Mesendoderm (in vitro differentiated cells): ENCODE measurements around the gene IRF7.
A peak's percentile ranks its signal among the peaks of the same experiment; 100 is the strongest.

Source experiments
- DNase-seq: peaks from one replicate; pipeline ENCODE4 v3.0.0; 2013
- H2AK5ac ChIP-seq: 2 replicates; pipeline ENCODE4 v1.6.1; 2013; ENCODE audit warnings: low read length, inconsistent platforms
- H2BK120ac ChIP-seq: 2 replicates; pipeline ENCODE4 v1.6.1; 2013; ENCODE audit warnings: low read depth, mild to moderate bottlenecking, low read length, moderate library complexity, mixed read lengths
- H2BK15ac ChIP-seq: replicated peaks from 2 replicates; pipeline ENCODE4 v1.6.1; 2013; ENCODE audit warnings: low read depth, mild to moderate bottlenecking, moderate library complexity
- H2BK5ac ChIP-seq: 2 replicates; pipeline ENCODE4 v1.6.1; 2013; ENCODE audit warnings: low read length, inconsistent platforms
- H3K18ac ChIP-seq: 2 replicates; pipeline ENCODE4 v1.6.1; 2013; ENCODE audit warnings: mild to moderate bottlenecking, low read length, mixed read lengths
- H3K23ac ChIP-seq: one replicate; pipeline ENCODE4 v1.6.1; 2013; ENCODE audit warnings: low read length
- H3K27ac ChIP-seq: 2 replicates; pipeline ENCODE4 v1.5.1; 2013; ENCODE audit warnings: low read depth, mild to moderate bottlenecking, inconsistent platforms, low read length, moderate library complexity
- H3K27me3 ChIP-seq: 2 replicates; pipeline ENCODE4 v1.6.1; 2013; ENCODE audit warnings: low read length, control low read depth, mild to moderate bottlenecking, inconsistent platforms; ENCODE audit not compliant: insufficient read depth, poor library complexity
- H3K36me3 ChIP-seq: 2 replicates; pipeline ENCODE4 v1.6.1; 2013; ENCODE audit warnings: low read length, inconsistent platforms; ENCODE audit not compliant: control insufficient read depth, insufficient read depth
- H3K4ac ChIP-seq: one replicate; pipeline ENCODE4 v1.6.1; 2013; ENCODE audit warnings: low read depth, mild to moderate bottlenecking, low read length, moderate library complexity
- H3K4me1 ChIP-seq: 2 replicates; pipeline ENCODE4 v1.6.1; 2013; ENCODE audit warnings: low read depth, low read length, inconsistent platforms; ENCODE audit not compliant: control insufficient read depth
- H3K4me2 ChIP-seq: 2 replicates; pipeline ENCODE4 v1.6.1; 2013; ENCODE audit warnings: low read length
- H3K4me3 ChIP-seq: 2 replicates; pipeline ENCODE4 v1.5.1; 2013; ENCODE audit warnings: mild to moderate bottlenecking, low read length
- H3K56ac ChIP-seq: one replicate; pipeline ENCODE4 v1.6.1; 2013; ENCODE audit warnings: low read length
- H3K79me1 ChIP-seq: 2 replicates; pipeline ENCODE4 v1.6.1; 2013; ENCODE audit warnings: low read length, inconsistent platforms
- H3K79me2 ChIP-seq: 2 replicates; pipeline ENCODE4 v1.6.1; 2013; ENCODE audit warnings: mild to moderate bottlenecking, low read length; ENCODE audit not compliant: control insufficient read depth, insufficient read depth
- H3K9ac ChIP-seq: 2 replicates; pipeline ENCODE4 v1.6.1; 2013; ENCODE audit warnings: low read length, inconsistent platforms
- H4K5ac ChIP-seq: one replicate; pipeline ENCODE4 v1.6.1; 2013; ENCODE audit warnings: low read length
- H4K8ac ChIP-seq: one replicate; pipeline ENCODE4 v1.6.1; 2013; ENCODE audit warnings: low read depth, mild to moderate bottlenecking, control low read depth, low read length, moderate library complexity
- WGBS: extraction: QIAGEN DNeasy Blood & Tissue Kit; methylation state at CpG from one replicate; pipeline ENCODE4 v1.1.7; 2013; ENCODE audit warnings: low lambda C conversion rate, missing lambda C conversion rate; ENCODE audit not compliant: insufficient coverage; ENCODE audit errors: extremely low coverage; 5-methylcytosine and 5-hydroxymethylcytosine counted together

Gene IRF7

DNA sequence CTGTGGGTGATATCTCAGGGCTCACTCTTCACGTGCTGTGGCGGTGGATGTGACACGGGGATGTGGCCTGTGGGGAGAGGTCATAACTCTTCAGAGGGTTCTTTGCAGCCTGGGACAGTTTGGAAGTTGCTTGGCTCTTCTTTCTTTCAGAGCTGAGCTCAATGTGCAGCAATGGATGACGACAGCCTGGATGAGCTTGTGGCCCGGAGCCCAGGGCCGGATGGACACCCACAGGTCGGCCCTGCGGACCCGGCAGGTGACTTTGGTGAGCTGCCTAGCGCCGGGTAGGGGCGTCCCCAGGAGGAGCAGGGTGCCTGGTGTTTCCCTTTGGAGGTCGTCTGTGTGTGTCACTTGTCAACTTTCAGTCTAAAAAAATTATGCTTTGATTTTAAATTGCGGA lies 34.4 kb downstream of the IRF7 start:
- no peak overlapping the region for H3K27ac ChIP-seq
- H3K79me1 ChIP-seq, result peaks cover 21% of the 10 kb centered on the region
- H3K79me2 ChIP-seq, result peaks cover 49% of the 10 kb centered on the region
- DNase-seq, result no peak
- H2AK5ac ChIP-seq, result no peak overlapping the region
- H3K56ac ChIP-seq, result no peak overlapping the region
- H3K4me3 ChIP-seq, result no peak overlapping the region
- H3K9ac ChIP-seq, result no peak overlapping the region
- H3K27me3 ChIP-seq, result no peaks in the 10 kb centered on the region
- no peak overlapping the region for H2BK120ac ChIP-seq
- H4K5ac ChIP-seq, result no peak overlapping the region
- no peak overlapping the region for H4K8ac ChIP-seq
- H3K18ac ChIP-seq, result no peak overlapping the region
- H3K4me1 ChIP-seq, result peaks cover 3% of the 10 kb centered on the region
- H3K4ac ChIP-seq, result no peak overlapping the region
- no peak overlapping the region for H3K23ac ChIP-seq
- H3K36me3 ChIP-seq, result peaks cover 9% of the 10 kb centered on the region
- H2BK5ac ChIP-seq, result no peak overlapping the region
- H3K4me2 ChIP-seq, result no peak overlapping the region
- 100% methylated on average over 1 of the region's 14 CpGs for WGBS
- H2BK15ac ChIP-seq, result no peak overlapping the region

DNA sequence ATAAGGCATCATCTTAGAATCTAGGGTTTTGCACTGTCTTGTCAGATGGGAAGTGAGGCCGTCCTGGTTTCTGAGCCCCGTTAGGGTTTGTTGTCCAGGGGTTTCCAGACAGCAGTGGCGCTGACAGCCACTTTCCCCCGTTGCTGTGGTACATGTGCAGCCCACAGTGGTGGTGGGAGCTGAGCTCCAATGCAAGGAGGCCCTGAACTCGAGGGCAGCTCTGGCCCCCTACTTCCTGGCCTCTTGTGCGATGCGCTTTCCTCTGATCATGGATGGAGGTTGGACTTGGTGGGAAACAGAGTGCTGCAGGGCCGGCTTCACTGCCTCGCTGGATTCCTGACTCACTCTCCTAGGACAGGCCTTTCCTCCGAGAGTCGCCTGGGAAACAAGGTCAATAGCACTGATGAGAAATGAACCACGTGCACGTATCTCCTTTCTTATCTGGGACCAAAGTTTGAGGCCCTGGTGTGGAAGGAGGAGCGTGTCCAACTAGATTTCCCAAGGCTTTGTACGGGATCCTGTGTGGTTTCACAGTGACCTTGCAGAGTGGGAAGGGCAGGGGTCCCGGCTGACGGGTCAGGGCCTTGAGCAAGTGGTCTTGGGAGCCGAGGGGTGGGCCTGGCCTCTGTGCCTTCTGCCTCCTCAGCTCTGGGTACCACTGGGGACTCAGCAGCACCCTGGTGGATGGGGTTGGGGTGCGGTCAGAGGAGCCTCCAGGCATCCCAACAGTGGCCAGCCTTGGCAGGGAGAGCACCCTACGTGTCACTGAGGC lies 35.7 kb downstream of the IRF7 start:
- Histone ChIP-seq H3K23ac (no peak overlapping the region), H2BK5ac (no peak overlapping the region), H3K79me1 (peaks cover 21% of the 10 kb centered on the region), H3K4me1 (peaks cover 3% of the 10 kb centered on the region), H3K4me3 (no peak overlapping the region), H3K79me2 (peaks cover 49% of the 10 kb centered on the region), H3K27ac (no peak overlapping the region), H2BK120ac (no peak overlapping the region), H2AK5ac (no peak overlapping the region), H3K18ac (no peak overlapping the region), H3K4me2 (no peak overlapping the region), H3K36me3 (peaks cover 9% of the 10 kb centered on the region), H3K4ac (no peak overlapping the region), H2BK15ac (no peak overlapping the region), H3K9ac (no peak overlapping the region), H4K5ac (no peak overlapping the region), H3K27me3 (peaks cover 2% of the 10 kb centered on the region), H4K8ac (no peak overlapping the region), H3K56ac (no peak overlapping the region)
- no peak for DNase-seq
- WGBS, result no CpG with 5 or more reads among the region's 20 CpGs

DNA sequence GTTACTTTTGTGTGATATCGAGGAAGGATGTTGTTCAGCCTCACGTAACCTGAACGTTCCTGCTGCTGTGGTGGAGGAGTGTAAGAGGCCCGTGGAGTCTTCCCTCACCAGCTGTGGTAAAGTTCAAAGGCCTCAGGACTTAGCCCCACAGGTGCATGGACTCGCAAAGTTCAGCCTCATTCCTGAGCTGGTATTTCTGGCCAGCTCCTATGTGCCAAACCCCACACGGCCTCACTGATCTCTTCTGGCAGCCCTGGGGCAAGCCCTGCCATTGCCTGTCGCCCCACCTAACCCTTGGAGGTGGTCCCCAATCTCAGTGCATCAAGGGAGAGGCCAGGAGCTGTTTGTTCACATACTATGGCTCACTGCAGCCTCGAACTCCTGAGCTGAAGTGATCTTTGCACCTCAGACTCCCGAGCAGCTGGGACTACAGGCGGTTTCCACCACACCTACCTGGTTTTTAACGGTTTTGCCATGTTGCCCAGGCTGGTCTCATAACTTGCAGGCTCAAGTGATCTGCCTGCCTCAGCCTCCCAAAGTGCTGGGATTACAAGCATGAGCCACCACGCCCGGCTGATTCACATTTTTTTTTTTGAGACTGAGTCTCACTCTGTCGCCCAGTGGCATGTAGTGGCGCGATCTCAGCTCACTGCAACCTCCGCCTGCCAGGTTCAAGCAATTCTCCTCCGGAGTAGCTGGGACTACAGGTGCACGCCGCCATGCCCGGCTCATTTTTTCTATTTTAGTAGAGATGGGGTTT lies 37.3 kb downstream of the IRF7 start:
- Histone ChIP-seq H2BK15ac (no peak overlapping the region), H3K4ac (no peak overlapping the region), H2BK120ac (no peak overlapping the region), H3K18ac (no peak overlapping the region), H3K23ac (no peak overlapping the region), H3K27me3 (peaks cover 7% of the 10 kb centered on the region), H3K79me1 (peaks cover 18% of the 10 kb centered on the region), H3K56ac (peak overlapping the region; percentile 7), H3K79me2 (peaks cover 49% of the 10 kb centered on the region), H3K27ac (no peak overlapping the region), H2AK5ac (no peak overlapping the region), H3K4me3 (no peak overlapping the region), H2BK5ac (no peak overlapping the region), H3K9ac (peak overlapping the region; percentile 95), H3K4me2 (no peak overlapping the region), H3K4me1 (peaks cover 3% of the 10 kb centered on the region), H4K5ac (no peak overlapping the region), H3K36me3 (peaks cover 4% of the 10 kb centered on the region), H4K8ac (no peak overlapping the region)
- DNase-seq, result no peak
- no CpG with 5 or more reads among the region's 21 CpGs for WGBS

DNA sequence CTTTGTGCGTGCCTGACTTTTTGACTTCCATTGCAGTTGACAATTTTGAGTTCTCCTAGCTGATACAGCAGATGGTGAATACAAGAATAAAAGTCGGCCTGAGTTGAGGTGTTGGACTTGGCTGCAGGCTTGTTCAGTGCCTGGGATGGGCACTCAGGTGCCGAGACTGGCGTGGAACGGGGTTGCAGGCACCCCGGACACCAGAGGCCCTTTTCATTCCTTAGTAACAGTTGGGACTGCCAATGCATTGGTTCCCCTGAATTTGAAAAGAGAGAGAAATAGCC lies 38.2 kb downstream of the IRF7 start:
- Histone ChIP-seq H3K36me3 (peaks cover 3% of the 10 kb centered on the region), H3K4me3 (peak overlapping the region; percentile 1), H3K27me3 (peaks cover 7% of the 10 kb centered on the region), H4K8ac (no peak overlapping the region), H3K4me2 (peak overlapping the region; percentile 88), H3K4ac (no peak overlapping the region), H3K23ac (no peak overlapping the region), H2BK5ac (no peak overlapping the region), H3K27ac (no peak overlapping the region), H3K79me2 (peaks cover 49% of the 10 kb centered on the region), H4K5ac (no peak overlapping the region), H2BK120ac (no peak overlapping the region), H3K9ac (peak overlapping the region; percentile 95), H3K4me1 (peaks cover 3% of the 10 kb centered on the region), H2AK5ac (no peak overlapping the region), H3K56ac (peak overlapping the region; percentile 95), H2BK15ac (no peak overlapping the region), H3K79me1 (peaks cover 17% of the 10 kb centered on the region), H3K18ac (no peak overlapping the region)
- no CpG with 5 or more reads among the region's 6 CpGs for WGBS
- DNase-seq, result no peak

DNA sequence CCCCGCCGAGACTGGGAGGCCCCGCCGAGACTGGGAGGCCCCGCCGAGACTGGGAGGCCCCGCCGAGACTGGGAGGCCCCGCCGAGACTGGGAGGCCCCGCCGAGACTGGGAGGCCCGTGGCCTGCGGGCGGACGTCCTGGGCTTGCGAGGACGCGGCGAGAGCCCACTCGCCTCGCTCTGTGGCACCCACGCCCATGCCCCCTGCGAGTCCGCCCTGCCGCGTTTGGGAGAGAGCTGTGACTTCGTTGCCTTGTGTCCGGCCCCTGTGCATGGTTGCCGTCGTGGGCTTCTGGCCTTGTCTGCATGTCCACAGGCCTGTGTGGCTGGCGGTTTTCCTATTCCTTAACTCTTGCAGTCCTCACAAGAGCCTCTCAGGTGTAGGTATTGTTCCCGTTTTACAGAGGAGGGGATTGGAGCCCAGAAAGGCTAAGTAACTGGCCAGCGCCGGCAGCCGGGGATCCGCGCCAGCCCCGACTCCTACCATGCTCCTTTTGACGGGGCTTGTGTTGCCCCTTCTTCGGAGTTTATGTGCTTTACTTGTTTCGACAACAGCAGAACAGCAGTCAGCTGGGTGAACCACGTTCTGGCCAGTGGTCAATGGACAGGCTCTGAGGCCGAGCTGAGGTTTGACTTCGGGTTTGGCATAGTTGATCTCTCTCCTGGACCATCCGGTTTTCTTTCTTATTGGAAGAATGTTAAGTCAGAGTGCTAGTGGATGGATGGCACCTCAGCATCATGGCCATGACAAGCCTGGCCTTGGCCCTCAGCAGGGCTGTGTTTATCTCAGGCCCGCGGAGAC lies 38.7 kb downstream of the IRF7 start:
- WGBS, result no CpG with 5 or more reads among the region's 48 CpGs

More for the DNA sequence above, 38.7 kb downstream of the IRF7 start:
- Histone ChIP-seq H3K79me2 (peaks cover 49% of the 10 kb centered on the region), H2BK15ac (no peak overlapping the region), H3K4me1 (peaks cover 3% of the 10 kb centered on the region), H3K79me1 (peaks cover 17% of the 10 kb centered on the region), H3K9ac (peak overlapping the region; percentile 95), H3K23ac (no peak overlapping the region), H3K18ac (no peak overlapping the region), H2AK5ac (no peak overlapping the region), H2BK120ac (no peak overlapping the region), H4K5ac (no peak overlapping the region), H3K4me3 (peak overlapping the region; percentile 87), H3K27me3 (peaks cover 7% of the 10 kb centered on the region), H3K27ac (no peak overlapping the region), H3K4ac (no peak overlapping the region), H3K56ac (peak overlapping the region; percentile 95), H4K8ac (no peak overlapping the region), H2BK5ac (no peak overlapping the region), H3K4me2 (peak overlapping the region; percentile 88), H3K36me3 (peaks cover 3% of the 10 kb centered on the region)
- DNase-seq, result no peak
